Stimulated activated CD4-positive, alpha-beta T cell treated with anti-CD3 and anti-CD28 coated beads, Interleukin-4, amount 100 ng/mL, for 1 hour (primary cell): ENCODE measurements around the gene PDE6B.
"Not testable (repeated sequence)": the region's sequence is repeated elsewhere in the genome, so short reads cannot be mapped to it uniquely, and the experiment has no call there.

Experiments used
- DNase-seq: peaks from one replicate; pipeline ENCODE4 v3.0.0-alpha.2; 2020

PDE6B gene

DNA sequence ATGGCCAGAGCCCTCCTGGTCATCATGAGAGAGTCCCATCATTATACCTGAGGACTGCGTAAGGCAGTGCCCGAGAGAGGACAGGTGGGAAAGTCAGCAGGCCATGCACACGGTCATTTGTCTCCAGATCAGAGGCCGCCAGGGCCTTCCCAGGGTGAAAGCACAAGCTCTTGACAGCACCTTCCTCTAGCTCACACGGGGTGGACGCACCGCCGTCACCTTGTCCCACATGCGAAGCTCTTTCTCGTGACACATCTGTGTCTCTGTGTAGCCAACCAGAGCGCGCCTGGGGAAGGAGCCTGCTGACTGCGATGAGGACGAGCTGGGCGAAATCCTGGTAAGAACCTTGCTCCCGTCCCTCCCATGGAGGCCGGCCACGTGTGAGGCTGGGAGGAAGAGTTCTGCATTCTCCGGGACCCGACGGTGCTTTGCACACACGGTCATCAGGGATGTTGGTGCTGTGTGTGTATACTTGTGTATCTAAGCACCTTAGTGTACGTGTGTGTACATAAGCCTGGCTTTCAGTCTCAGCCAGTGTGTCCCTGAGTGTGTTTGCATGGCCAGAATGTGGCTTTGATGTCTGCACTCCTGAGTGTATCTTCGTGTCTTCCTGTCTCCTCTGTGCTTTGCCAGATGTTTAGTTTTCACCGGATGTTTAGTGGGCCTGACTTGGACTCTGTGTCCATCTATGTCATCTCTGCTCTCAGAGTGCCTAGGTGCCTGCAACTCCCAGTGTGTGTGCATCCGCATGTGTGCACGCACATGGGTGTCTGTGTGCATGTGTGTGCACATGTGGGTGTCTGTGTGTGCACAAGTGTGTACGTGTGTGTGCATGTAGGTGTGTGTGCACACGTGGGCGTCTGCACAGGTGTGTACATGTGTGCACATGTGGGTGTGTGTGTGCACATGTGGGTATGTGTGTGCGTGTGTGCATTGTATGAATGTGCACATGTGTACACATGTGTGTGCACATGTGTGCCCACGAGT lies 33.6 kb downstream of the PDE6B start:
- DNase-seq = no peak

DNA sequence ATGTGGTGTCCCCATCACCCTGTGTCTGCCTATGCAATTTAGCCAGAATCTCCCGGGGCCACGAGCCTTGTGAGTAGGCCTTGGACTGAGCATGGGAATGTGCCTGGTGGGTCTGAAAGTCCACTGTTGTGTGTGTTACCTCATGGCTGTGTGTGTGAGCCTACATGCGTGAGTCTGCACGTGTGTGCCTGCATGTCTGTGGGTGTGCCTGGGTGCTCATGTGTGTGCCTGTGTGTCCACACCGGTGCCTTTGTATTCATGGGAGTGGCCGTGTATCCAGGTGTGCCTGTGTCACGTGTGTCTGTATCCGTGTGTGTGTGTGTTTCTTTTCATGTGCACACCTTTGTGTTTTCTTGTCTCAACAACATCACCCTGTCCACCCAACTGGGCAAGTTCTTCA lies 34.5 kb downstream of the PDE6B start:
- no peak for DNase-seq

DNA sequence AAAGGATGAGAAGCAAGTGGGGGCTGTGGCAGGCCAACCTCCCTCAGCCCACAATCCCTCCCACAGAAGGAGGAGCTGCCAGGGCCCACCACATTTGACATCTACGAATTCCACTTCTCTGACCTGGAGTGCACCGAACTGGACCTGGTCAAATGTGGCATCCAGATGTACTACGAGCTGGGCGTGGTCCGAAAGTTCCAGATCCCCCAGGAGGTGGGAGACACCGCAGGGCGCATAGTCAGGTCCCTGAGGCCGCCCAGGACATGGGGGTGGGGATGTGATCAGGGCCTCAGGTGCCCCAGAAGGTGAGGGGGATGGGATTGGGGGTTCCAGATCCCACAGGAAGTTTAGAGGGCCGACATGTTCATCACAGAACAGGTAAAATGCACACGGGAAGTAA lies 35.0 kb downstream of the PDE6B start:
- no peak for DNase-seq

DNA sequence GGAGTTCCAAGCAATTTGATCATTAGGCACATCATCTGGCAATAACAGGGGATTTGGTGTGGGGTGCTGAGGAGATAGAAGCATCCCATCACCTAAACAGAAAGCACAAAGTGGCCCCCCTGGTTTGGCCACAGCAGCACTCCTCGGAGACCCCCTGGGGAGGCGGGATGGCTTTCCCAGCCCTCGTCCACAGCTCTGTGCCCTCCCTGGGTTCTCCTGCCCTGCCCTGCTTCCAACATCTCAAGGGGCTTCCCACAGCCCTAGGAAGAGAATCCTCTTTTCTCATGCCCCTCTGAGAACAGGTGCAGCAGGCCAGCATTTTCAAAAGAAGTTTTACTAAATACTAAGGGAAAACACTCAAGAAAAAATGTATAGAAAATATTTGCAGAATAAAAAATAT lies 35.9 kb downstream of the PDE6B start:
- no peak for DNase-seq

DNA sequence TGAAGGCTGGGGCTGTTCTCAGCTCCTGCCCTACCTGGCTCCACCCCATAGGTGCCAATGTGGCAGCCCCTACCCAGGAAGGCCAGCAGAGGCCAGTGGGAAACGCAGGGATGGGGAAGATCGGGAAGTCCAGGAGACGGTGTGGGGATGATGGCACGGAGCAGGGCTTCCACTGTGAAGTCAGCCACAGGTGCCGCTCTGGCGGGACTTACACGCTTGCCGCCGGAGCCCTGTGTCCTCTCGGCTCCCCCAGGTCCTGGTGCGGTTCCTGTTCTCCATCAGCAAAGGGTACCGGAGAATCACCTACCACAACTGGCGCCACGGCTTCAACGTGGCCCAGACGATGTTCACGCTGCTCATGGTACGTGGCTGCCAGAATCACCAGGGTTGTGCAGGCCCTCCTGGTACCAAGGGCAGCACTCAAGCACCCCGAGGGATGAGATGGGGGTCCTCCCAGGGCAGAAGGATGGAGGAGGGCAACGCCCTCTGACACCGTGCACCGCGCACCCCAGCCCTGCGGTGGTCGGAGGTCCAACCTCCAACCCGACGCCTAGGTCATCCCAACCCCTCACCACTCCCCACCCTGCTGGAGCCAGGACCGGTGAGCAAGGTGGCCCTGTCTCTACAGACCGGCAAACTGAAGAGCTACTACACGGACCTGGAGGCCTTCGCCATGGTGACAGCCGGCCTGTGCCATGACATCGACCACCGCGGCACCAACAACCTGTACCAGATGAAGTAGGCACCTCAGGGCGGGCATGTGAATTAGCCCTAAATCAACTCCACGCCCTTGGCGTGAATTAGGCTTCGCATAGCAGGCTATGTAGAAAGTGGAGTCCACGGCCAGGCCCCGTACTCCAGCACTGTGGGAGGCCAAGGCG lies 36.7 kb downstream of the PDE6B start:
- DNase-seq = peak; percentile 0

DNA sequence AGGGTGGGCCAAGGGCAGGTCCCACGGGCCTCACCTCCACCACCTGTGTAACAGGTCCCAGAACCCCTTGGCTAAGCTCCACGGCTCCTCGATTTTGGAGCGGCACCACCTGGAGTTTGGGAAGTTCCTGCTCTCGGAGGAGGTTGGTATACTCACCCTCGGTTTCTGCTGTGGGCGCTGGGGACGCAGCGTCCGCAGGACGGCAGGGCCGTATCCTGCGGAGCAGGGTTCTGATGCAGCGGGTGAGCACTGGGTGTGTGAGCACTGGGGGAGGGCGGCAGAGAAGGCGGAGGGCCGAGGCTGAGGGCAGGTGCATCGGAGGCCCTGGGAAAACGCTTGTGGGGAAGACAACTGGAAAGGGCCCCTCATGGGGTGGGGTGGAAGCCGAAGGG lies 37.7 kb downstream of the PDE6B start:
- DNase-seq = peak; percentile 2

DNA sequence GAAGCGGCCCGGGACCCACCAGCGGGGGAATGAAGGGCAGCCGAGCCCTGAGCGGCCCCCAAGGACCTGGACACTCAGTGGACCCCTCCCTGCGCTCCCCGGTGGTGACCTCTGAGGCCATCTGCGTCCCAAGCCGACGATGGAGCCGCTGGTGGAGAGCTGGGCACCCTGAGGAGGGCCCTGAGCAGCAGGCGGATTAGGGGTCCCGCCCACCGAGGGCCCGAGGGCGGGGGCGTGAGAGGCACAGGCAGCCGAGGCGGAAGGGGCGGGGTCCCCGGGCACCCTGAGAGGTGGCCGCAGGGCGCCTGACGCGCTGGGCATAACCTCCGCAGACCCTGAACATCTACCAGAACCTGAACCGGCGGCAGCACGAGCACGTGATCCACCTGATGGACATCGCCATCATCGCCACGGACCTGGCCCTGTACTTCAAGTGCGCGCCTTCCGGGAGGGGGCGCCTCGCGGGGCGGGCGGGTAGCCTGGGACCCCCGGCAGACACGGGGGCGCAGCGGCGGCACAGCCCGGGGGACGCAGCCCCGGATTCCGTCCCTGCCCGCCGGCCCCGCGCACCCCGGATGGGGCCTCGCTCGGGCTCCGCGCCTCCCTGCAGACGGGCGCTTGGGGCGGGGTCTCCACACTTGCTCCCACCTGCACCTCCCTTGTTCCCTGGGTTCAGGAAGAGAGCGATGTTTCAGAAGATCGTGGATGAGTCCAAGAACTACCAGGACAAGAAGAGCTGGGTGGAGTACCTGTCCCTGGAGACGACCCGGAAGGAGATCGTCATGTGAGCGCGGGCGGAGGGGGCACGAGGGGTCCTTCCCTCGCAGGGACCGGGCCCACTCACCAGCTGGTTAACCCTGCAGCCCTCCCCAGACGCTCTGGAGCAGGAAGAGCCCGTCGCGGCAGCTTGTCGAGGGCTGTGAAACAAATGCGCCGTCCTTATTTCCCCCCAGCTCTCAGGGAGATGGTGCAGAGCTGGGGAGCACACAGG lies 38.4 kb downstream of the PDE6B start:
- peak; percentile 78 for DNase-seq

DNA sequence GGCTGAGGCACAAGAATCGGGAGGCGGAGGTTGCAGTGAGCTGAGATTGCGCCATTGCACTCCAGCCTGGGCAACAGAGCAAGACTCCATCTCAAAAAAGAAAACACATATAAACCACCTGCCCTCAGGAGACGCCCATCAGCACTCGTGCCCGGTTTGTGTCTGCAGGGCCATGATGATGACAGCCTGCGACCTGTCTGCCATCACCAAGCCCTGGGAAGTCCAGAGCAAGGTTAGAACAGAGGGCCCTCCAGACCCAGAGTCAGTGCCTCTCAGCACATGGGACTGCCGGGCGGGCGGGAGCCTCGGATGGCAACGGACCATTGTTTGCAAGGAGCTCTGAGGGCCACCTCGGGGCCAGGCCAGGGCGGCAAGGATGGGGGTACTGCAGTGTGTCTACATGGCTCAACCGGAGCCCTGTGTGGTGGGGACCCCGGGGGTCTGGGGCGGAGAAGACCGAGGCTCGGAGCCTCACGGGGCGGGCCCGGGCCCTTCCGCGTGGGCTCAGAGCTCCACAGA lies 39.4 kb downstream of the PDE6B start:
- no peak for DNase-seq

DNA sequence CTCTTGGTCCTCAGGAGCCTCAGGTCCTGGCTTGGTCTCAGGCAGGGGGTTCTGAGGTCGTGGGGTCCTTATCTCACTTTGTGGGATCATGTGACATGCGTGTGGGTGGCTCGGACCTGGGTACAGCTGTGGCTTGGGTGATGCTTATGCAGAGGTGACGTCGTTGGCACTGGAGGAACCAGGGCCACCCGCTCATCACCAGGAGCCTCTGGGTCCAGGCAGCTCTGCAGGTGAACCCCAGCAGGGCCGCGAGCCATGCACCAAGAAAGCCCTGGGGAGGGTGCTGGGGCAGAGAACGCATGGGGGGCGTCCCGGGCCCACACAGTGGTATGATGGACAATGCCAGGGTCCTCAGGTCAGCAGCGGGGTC lies 40.0 kb downstream of the PDE6B start:
- no peak for DNase-seq

DNA sequence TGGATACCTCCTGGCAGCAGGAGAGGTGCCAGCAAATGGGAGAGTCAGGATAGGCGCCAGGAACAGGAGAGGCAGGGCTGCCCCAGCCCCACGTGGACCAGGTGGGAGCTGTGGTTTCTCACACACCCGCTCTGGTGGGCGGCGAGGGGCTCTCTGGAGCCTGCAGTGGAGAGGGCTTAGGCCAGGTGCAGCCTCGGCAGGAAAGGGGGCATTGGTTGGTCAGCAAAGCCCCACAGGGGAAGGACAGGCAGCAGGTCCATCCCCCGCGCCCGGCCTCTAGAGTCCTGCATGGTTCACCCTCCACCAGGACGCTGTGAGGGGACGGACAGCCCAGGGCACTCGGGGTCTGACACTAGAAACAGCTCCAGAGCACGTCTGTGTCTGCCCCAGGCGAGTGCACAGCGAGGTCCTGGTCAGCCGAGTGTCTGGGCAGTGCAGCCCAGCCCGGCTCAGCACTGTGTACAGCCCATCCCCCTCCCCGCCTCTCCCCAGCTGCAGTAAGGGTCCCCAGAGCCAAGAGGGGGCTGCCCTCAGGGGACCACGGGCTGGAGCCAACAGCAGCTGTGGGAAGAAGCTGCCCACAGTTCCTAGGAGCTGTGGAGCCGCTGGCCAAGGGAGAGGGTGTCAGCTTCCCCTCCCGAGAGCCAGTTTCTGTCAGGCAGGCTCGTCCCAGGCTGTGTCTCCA lies 40.5 kb downstream of the PDE6B start:
- DNase-seq = no peak

DNA sequence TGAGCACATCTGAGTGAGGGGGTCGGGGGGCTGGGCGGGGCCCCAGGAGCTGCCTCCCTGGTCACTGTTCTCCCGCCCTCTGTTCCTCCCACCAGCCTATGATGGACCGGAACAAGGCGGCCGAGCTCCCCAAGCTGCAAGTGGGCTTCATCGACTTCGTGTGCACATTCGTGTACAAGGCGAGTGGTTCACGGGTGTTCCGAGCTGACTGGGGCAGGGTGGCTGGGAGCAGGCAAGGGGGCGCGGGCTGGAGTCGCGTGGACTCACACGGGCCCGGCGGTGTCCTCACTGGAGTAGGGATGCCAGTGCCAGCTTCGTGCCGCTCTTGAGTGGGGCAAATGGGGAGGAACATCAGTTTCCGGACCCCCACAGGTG lies 41.0 kb downstream of the PDE6B start:
- DNase-seq = no peak

DNA sequence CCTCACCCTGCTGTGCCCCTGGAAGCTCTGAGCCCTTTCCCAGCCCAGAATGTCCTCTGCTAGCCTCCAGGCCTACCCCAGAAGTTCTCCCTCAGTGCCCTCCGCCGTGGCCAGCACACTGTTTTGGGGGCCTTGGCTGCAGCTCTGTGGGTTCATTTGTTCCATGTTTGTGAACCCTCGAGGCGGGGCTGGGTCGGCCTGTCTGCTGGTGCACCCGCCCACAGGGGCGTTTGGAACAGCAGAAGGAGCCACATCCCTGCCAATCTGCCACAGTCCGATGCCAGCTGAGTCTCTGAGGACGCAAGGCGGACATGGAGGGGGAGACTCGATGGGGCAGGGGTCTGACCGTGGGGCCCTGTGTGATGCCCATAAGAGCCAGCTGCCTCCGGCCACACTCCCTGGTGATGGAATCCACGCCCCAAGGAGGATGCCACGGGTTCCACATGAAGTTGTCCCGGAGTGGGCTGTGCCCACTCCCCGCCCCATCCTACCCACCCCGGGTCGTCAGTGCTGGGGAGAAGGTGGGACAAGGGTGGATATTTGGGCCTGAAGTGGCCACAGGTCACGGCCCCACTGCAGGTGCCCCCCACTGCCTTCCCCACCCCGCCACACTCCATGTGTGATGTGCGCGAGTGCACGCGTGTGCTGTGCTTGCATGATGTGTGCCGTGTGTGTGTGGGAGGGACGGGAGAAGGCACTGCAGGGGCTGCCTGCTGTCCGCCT lies 41.6 kb downstream of the PDE6B start:
- DNase-seq = no peak

DNA sequence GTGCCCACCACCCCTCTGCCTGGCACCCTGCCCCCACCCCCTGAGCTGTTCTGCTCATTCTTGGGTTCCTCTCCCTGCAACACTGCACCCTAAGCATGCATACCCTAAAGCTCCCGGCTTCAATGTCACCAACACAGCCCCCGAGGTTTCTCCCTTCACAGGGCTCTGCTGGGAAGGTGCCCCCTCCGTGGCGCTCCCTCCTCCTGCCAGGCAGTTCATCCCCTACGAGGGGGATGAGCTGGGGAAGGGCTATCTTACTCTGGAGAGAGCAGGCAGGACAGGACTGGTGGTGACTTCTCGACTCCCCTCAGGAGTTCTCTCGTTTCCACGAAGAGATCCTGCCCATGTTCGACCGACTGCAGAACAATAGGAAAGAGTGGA lies 42.2 kb downstream of the PDE6B start:
- DNase-seq = no peak

DNA sequence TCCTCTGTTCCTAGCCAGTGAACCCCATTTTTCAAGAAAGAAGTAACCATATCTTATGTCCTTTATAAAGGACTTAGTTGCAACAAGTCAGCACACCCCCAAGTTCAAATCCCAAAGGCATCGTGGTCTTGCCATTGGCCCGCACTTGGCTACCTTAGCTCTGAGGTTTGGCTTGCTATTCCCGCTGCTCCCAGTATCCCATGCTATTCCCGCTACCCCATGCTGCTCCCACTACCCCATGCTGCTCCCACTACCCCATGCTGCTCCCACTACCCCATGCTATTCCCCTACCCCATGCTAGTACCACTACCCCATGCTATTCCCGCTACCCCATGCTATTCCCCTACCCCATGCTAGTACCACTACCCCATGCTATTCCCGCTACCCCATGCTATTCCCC lies 42.8 kb downstream of the PDE6B start:
- not testable (repeated sequence) for DNase-seq

DNA sequence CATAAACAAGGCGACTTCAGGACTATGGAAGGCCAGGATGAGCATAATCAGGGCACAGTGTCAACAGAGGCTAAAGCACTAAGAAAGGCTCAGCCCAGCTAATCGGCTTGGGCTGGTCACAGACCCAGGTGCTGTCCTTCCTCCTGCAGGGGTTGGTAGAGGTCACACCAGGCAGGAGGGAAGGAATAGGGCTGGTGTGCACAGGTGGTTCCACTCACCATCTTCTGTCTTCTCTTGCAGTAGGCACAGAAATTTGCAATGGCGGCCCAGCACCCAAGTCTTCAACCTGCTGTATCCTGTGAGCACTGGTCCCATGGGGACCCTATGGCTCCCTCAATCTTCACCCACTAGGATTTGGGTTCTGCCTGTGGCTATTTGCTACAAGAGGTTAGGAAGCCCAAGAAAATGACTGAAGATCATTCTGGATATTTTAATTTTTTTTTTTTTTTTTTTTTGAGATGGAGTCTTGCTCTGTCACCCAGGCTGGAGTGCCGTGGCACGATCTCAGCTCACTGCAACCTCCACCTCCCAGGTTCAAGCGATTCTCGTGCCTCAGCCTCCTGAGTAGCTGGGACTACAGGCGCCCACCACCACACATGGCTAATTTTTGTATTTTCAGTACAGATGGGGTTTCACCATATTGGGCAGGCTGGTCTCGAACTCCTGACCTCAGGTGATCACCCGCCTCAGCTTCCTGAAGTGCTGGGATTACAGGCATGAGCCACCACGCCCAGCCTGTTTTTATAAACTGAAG lies 44.6 kb downstream of the PDE6B start:
- not testable (repeated sequence) for DNase-seq

DNA sequence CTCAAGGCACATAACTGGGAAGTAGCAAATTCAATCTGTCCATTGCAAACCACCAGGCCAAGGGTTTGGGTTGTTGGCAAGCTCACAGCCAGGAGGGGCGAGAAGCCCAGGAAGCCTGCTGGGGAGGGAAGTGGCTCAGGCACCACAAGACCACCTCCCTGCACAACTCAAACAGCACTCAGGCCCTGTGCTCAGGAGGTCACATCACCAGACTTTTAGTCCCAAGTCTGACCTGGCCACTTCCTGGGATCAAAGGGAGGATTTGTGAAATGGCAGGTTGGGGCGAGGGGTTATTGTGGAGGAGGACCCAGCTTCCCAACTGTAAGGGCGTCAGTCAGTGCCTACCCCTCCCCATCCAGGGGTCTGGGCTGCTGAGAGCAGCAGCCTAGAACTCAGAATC lies 46.4 kb downstream of the PDE6B start:
- no peak for DNase-seq

DNA sequence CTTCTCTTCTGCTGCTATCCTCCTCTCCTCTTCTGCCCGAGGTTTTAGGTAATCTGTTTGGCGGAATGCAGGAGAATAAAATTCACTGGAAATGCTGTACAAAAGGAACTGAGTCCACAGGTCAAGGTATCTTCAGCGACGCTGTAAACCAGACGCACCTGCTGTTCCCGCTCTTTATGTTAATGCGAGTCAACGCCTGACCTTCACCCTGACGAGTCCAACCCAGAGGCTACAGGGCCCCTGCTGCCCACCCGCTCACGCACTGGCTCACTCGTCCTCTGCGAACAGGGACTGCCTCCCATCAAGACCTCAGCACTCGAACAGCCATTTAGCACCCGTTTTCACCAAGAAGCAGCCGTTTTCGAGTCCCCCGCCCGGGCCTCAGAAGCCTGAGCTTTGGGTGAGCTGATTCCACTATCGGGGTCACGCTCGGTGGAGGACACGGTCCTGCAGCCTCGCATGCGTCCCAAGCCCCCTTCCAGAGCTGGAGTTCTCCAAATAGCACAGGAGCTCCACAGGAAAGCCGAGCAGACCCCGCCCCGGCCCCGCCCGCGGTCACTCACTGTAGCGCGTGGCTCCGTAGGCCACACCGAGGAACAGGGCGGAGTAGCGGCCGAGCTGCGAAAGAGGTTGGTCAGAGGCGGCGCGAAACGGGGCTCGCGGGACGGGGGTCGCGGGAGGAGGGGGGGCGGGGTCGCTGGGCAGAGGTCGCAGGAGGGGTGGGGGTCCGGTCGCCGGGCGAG lies 48.1 kb downstream of the PDE6B start:
- DNase-seq = no peak

DNA sequence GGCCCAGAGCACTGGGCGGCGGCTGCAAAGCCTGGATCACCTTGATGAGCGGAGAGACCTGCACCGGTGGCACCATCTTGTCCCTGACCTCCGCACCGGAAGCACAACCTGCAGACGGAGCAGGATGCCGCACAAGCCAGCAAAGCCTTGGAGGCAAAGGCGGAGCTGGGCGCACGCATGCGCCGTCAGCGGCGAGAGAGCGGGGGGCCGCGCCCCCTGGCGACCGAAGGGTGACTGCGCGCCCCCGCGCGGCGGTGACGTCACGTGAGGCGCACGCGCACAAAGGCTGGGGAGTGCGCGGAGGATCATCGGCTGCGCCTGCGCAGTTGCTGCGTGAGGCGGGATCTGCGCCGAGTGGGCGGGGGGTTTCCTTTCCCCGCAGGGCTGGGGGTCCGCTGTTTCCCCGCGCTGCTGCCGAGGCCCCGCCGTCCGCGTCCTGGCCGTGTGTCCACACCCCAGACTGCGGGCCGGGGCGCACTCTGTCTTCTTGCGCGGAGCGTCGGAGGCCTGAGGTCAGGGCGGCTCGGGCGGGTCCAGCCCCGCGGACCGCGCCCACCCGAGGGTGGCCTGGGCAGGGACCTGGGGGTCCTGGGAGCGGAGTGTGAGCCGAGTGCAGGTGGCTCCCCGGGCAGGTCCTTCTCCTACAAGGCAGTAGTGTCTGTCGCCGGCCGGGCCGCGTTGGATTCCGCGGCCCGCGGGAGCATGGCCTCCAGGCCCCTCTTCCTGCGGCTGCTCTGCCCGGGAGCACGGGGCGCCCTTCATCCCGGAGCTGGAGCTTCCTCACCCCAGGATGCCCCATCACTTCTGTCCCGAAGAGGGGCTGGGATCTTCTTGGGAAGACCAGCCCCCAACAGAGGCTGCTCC lies 49.0 kb downstream of the PDE6B start, which contains the start of the genes ATP5ME and MYL5:
Gene ATP5ME, minus strand, starts transcription at position 105 of the 864 bp plus-strand sequence. Its CDS starts 29 bp downstream, at position 76.
Gene MYL5, plus strand, starts transcription at position 371 of the 864 bp plus-strand sequence. CDS start 3,485 bp downstream, outside the sequence.
- peak; percentile 98 for DNase-seq
